ENCODE measurements around the gene ACKR2.

GRCh38 chr3:42820746-42821051 lies 11.5 kb downstream of the ACKR2 start:
- TF ChIP-seq GATA2 (IDR thresholded peaks at IDR 0.05; ENCODE audit: insufficient read depth, insufficient read length, low read depth, low read length) (no peak), CTCF (IDR thresholded peaks at IDR 0.05; ENCODE audit: extremely low read depth in 1 of 2, insufficient read depth in 1 of 2, low read depth in 1 of 2, low read length in 2 of 2) (no peak), FOS (IDR thresholded peaks at IDR 0.05; ENCODE audit: borderline replicate concordance, insufficient read depth, low read length) (no peak), POLR2AphosphoS5 (IDR thresholded peaks at IDR 0.05; ENCODE audit: insufficient read depth, low read depth, low read length) (no peak)

Measured in endothelial cell of umbilical vein (primary cell).